Esophagus mucosa (tissue), 1 donor: ENCODE data around the gene FZD10. TPM values are rescaled to one million over a fixed set of nuclear protein-coding genes. Genes with fewer than 3 reads are reported as not detected.
A peak's percentile ranks its signal among the peaks of the same experiment; 100 is the strongest.

Source experiments
- ATAC-seq: fragments of 200-7000 bp; cut with Tn5 transposase; one replicate; pipeline ENCODE4 v1.9.1; 2020
- total RNA-seq: library from RNA; stranded (reverse); gene quantifications from one replicate; pipeline ENCODE4 v1.2.4, GENCODE V29; 2023
- donor health status: DM: yes; HTN: yes; CAD: no.

Gene FZD10
- total RNA-seq, 1 donor from 2014 or later, result 13.7 TPM

DNA sequence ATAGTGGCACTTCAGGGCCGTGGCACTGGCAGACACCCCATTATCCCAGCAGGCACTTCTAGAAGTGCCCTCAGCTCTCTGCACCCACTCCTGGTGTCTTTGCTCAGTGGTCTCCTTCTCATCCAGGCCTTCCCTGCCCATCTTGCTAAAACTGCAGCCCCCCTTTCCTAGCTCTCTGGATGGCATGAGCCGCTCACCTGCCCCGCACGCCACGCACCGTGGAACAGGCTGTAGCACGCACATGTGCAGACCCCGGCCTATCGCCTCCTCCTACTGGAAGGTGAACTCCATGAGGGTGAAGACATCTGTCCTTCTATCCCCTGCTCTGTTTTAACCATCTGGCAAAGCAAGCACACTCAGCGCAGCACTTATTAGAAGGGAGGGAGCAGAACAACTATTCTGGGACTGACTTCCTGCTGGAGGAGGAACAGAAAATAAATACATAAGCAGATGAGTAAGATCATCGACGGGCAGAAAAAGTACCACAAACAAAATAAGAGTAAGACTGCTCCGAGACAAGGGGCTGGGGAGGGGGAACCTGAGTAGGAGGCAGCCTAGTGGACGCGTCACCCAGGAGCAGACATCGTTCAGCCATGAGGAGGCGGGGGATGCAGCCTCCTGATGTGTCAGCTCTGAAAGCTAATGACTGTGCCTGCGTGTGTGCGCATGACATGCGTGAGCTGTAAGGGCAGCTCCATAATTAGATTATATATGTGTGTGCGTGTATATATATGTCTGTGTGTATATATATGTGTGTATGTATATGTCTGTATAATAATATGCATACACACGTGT lies 7.8 kb upstream of the FZD10 start:
- no peak for ATAC-seq

- peak; percentile 74 for ATAC-seq
Observed at GRCh38 chr12:130155416-130156073, 6.7 kb upstream of the FZD10 start.

DNA sequence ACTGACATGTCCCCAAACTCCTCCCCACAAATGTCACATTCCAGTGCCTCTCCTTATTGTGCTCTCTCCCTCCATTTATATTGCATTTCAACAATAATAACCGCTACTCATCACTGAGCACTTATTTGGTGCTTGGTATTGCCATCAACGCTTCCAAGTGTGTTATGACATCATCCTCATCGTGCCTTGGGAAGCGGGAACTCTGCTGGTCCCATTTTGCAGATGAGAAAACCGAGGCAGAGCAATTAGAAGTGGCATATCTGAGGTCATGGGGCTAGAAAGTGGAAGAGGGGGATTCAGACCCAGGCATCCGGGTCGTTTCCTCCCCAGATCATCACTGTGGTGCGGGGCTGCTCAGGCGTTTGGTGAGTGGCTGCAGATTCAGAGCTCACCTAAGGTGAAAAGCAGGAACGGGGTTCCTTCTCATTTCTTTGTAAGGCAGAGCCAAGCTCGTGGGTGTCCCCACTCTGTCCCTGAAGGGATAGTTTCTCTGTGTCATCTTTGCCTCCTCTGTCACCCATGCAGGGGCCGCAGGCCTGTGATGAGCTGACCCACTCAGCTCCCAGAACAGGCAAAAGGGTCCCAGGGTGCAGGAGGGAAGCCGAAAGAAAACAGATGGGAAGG lies 5.5 kb upstream of the FZD10 start:
- ATAC-seq, result no peak

DNA sequence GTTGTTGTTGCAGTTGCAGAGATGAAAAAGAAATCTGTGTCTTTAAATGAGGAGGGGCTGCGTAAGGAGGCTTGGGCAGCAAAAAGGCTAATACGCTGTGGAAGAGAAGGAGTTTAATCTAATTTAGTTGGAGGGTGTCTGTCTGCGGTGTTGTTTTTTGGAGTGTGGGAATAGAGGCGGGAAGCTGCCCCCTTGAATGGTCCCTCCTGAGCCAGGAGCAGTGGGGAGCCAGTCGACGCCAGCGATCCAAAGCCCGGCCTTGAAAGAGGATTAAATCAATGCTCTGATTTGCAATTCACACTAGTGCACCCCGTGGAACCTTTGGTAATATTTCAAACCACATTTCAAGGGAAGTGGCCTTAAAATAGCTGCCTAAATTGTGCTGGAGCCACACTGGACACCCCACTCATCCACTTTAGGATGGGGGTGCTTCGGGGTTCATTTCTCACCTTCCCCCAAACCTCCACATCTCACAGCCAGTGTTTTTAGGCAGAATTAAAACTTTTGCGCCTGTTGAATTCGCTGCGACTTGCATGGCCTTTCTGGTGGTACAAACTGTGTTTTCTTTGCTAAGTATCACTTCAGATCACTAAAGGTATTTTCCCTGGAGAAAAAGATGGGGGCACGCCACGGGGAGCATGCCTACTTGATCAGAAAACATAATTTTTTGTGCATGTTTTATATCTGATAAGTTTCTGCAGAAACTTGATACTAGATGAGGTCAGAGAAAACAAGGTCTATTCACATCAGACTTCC lies 4.1 kb upstream of the FZD10 start:
- no peak for ATAC-seq

GRCh38 chr12:130158754-130159059 lies 3.6 kb upstream of the FZD10 start:
- no peak for ATAC-seq

DNA sequence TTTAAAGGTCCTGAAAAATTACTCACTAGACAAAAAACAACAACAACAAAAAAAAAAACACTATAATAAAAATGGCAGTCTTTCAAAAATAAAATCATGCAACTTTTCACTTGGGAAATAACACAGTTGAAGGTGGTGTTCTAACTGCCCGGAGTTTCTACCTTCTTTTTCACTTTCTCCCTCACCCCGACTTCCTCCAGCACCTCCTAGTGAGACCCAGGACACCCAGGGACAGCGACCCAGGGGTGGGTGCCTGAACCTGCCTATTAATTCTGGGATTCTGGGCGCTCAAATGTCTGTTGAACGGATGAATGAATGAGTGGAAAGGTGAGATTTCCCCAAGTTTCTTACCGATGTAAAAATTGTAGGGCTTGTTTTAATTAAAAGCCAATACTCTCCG lies 2.0 kb upstream of the FZD10 start:
- no peak for ATAC-seq

- no peak for ATAC-seq
Observed at GRCh38 chr12:130160711-130161231, 1.5 kb upstream of the FZD10 start.

- peak; percentile 30 for ATAC-seq
Observed at GRCh38 chr12:130161261-130162243, 712 bp upstream of the FZD10 start.

- peak; percentile 56 for ATAC-seq
Observed at GRCh38 chr12:130162745-130163460, 639 bp downstream of the FZD10 start.

DNA sequence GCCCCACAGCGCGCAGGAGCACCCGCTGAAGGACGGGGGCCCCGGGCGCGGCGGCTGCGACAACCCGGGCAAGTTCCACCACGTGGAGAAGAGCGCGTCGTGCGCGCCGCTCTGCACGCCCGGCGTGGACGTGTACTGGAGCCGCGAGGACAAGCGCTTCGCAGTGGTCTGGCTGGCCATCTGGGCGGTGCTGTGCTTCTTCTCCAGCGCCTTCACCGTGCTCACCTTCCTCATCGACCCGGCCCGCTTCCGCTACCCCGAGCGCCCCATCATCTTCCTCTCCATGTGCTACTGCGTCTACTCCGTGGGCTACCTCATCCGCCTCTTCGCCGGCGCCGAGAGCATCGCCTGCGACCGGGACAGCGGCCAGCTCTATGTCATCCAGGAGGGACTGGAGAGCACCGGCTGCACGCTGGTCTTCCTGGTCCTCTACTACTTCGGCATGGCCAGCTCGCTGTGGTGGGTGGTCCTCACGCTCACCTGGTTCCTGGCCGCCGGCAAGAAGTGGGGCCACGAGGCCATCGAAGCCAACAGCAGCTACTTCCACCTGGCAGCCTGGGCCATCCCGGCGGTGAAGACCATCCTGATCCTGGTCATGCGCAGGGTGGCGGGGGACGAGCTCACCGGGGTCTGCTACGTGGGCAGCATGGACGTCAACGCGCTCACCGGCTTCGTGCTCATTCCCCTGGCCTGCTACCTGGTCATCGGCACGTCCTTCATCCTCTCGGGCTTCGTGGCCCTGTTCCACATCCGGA lies 1.4 kb downstream of the FZD10 start:
- ATAC-seq, result no peak

DNA sequence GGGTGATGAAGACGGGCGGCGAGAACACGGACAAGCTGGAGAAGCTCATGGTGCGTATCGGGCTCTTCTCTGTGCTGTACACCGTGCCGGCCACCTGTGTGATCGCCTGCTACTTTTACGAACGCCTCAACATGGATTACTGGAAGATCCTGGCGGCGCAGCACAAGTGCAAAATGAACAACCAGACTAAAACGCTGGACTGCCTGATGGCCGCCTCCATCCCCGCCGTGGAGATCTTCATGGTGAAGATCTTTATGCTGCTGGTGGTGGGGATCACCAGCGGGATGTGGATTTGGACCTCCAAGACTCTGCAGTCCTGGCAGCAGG lies 1.9 kb downstream of the FZD10 start:
- ATAC-seq, result no peak

GRCh38 chr12:130164936-130165335 lies 2.7 kb downstream of the FZD10 start:
- no peak for ATAC-seq

DNA sequence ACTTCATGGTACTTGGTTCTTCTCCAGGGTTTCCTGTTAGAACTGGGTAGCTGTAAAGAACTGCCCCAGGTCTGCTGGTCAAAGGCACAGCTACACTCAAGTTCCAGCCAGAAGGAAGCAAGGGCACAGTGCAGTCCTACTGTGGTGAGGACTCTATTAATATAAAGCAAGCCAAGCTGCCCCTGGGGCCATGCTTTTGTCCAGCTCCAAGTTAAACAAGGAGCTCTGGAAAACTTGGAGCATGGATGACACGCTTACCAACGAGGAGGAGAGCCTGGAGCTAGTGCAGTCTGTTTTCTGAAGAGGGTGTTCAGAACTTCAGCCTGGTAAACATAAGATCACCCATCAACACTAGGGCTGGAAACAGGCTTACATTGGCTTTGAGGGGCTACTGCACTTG lies 4.0 kb downstream of the FZD10 start:
- no peak for ATAC-seq

DNA sequence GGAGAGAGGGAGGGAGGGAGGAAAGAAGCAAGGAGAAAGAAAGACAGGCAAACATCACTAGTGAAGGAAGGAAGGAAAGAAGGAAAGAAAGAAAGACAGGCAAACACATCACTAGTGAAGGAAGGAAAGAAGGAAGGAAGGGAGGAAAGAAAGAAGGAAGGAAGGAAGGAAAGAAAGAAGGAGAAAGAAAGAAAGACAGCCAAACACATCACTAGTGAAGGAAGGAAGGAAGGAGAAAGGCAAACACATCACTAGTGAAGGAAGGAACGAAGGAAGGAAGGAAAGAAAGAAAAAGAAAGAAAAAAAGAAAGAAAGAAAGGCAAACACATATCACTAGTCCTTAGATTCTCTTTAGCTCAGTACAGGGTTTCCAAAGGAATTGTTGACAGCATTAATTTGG lies 5.3 kb downstream of the FZD10 start:
- ATAC-seq, result no peak

GRCh38 chr12:130169256-130169655 lies 7.0 kb downstream of the FZD10 start:
- peak; percentile 23 for ATAC-seq

GRCh38 chr12:130169924-130170323 lies 7.7 kb downstream of the FZD10 start:
- ATAC-seq, result no peak

DNA sequence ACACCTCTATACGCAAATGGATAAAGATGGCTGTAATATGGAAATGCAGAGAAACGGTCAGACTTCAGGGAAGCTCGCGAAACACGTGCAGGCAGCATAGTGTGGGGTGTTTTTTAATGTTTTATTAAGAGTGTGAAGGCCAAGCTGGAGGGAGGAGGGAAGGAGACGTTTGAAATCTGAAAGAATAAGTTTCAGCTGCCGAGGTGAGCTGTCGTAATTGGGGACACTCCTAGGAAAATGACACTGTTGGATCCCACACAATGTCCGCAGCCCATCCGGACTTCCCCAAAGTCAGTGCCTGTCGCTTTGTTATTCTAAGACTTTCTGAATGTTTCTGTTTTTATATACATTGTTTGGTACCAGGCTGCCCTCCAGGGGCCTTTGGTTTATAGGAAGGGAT lies 8.3 kb downstream of the FZD10 start:
- no peak for ATAC-seq

DNA sequence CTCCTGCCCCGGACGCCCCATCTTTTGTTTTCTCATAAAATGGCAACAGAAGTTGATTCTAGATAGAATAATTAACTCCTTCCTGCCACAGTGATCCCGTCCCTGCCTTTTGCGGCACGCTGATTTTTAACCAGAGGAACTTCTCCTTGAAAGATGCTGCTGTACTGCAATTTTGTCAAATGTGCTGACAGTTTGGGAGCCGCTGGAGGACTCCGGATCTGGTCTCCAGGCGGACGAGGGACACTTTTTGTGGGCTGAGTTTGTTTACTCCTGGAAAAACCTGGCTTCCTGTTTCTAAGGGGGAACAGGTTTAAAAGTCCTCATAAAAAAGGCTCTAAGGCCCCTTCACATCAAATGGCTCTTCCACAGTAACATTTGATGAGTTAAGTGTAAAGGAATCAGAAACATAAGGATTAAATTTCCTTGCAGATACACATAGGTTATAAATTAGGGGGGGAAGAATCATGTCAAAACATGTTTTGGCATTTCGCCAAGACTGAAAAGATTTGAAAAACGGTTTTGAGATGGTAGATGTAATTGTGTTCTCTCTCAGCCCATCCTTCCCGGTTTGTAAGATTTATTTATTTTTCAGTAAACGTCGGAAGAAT lies 15.5 kb downstream of the FZD10 start:
- ATAC-seq, result no peak

GRCh38 chr12:130178282-130178681 lies 16.0 kb downstream of the FZD10 start:
- ATAC-seq, result no peak

DNA sequence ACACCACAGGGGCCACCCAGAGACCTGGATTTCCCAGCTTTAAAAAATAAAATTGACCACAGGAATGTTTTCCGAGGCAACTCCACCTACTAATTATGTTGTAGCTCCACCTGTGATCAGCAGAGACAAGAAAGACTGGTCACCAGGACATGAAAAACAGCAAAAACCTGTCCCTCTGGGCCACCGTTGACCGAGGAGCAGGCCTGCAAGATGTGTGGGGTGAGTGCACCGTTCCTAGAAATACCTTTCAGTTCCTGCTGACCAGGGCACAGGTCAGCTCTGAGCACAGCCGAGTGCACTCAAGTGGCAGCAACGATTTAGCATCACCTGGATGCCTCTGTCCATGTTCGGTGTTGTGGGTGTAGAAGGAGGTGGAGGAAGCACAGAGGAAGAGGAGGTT lies 16.9 kb downstream of the FZD10 start:
- peak; percentile 80 for ATAC-seq
